HepG2 (cell line): ENCODE results near the gene ANLN. TPM values are rescaled to one million over a fixed set of nuclear protein-coding genes. Genes with fewer than 3 reads are reported as not detected.

Source experiments
- ARID5B ChIP-seq: IDR thresholded peaks from 2 replicates; pipeline ENCODE4 v1.4.0; 2020; ENCODE audit warnings: mild to moderate bottlenecking, missing genetic modification reagents
- HDAC1 ChIP-seq: sonication (generic); formaldehyde crosslinking; IDR thresholded peaks from 2 replicates; pipeline ENCODE4 v1.5.1; 2020; ENCODE audit warnings: mild to moderate bottlenecking, missing genetic modification reagents
- HNF4A ChIP-seq: sonication (generic); formaldehyde crosslinking; IDR thresholded peaks from 2 replicates; pipeline ENCODE4 v1.4.0; 2020; ENCODE audit warnings: missing genetic modification reagents
- NONO ChIP-seq, 2 experiments: fragments of 450-650 bp in 1 of 2; sonication (generic) in 1 of 2; formaldehyde crosslinking in 1 of 2; IDR thresholded peaks in 1 of 2; conservative IDR thresholded peaks in 1 of 2; 2 replicates each; pipeline versions ENCODE4 v1.6.1 to v1.8.0; 2017 to 2022; ENCODE audit warnings: mild to moderate bottlenecking in 1 of 2, missing genetic modification reagents in 1 of 2, moderate library complexity in 1 of 2
- NR2F1 ChIP-seq, 2 experiments: fragments of 450-650 bp in 1 of 2; formaldehyde crosslinking in 1 of 2; IDR thresholded peaks; 2 replicates each; pipeline versions ENCODE4 v1.5.0 to v1.6.1; 2016 to 2020; ENCODE audit warnings: mild to moderate bottlenecking in 1 of 2, missing compliant biosample characterization in 1 of 2, missing genetic modification reagents in 1 of 2, moderate library complexity in 1 of 2
- RXRB ChIP-seq: IDR thresholded peaks from 2 replicates; pipeline ENCODE4 v1.6.1; 2016; ENCODE audit warnings: borderline replicate concordance, missing genetic modification reagents, missing compliant biosample characterization
- ZBTB40 ChIP-seq, 2 experiments: fragments of 450-650 bp in 1 of 2; sonication (generic) in 1 of 2; formaldehyde crosslinking in 1 of 2; IDR thresholded peaks; 2 replicates each; pipeline versions ENCODE4 v1.6.1 to v1.8.0; 2016 to 2022; ENCODE audit warnings: antibody characterized with exemption in 1 of 2, mild to moderate bottlenecking in 1 of 2, missing genetic modification reagents in 1 of 2
- ZMYM4 ChIP-seq: sonication (generic); formaldehyde crosslinking; IDR thresholded peaks from 2 replicates; pipeline ENCODE4 v1.8.1; 2023; ENCODE audit warnings: mild to moderate bottlenecking, missing genetic modification reagents
- ZNF143 ChIP-seq: sonication (generic); formaldehyde crosslinking; IDR thresholded peaks from 2 replicates; pipeline ENCODE4 v1.4.0; 2020; ENCODE audit warnings: missing genetic modification reagents
- ZNF768 ChIP-seq: sonication (generic); formaldehyde crosslinking; IDR thresholded peaks from 2 replicates; pipeline ENCODE4 v1.4.0; 2020; ENCODE audit warnings: missing genetic modification reagents
- ZNF772 ChIP-seq: sonication (generic); formaldehyde crosslinking; IDR thresholded peaks from 2 replicates; pipeline ENCODE4 v1.5.0; 2020; ENCODE audit warnings: mild to moderate bottlenecking, missing genetic modification reagents
- polyA plus RNA-seq, 8 experiments: library from polyadenylated mRNA; depleted of rRNA in 3 of 8; stranded (reverse) in 7 of 8; unstranded in 1 of 8; fragments of >200 nt; fragmentation: Illumina TruSeq in 4 of 8; extraction: Trizol in 4 of 8; gene quantifications; 2 replicates each; pipeline versions ENCODE4 v1.2.1 to v1.2.3, GENCODE V29; 2011 to 2016; ENCODE audit warnings: low read depth in 4 of 8, missing spikeins in 1 of 8, mixed read lengths in 1 of 8; ENCODE audit not compliant: insufficient read depth in 1 of 8
- total RNA-seq, 5 experiments: library from RNA; depleted of rRNA; stranded (reverse); fragments of >200 nt; fragmentation: Illumina TruSeq; extraction: Trizol; gene quantifications; 2 replicates each; pipeline ENCODE4 v1.2.3, GENCODE V29; 2016; ENCODE audit warnings: low read depth in 1 of 5

Gene ANLN
- total and polyA plus RNA-seq, 2 of the 13 experiments (the other 11 are each of a cell fraction or from before 2014, with no cell fraction given) = 20.0 to 72.0 TPM

- TF ChIP-seq ARID5B (peak; percentile 44; the same call in 1 of the 2 replicates), ZMYM4 (peak; percentile 47), RXRB (CRISPR knock-in tag) (peak; percentile 44; the same call in 1 of the 2 replicates), ZNF143 (CRISPR knock-in tag) (no peak), NONO (IDR thresholded peaks at IDR 0.05) (no peak), NONO (CRISPR knock-in tag; conservative IDR thresholded peaks at IDR 0.05) (0 out of 2 replicates have a peak, but pooled peaks have one; percentile 30), ZNF772 (CRISPR knock-in tag) (0 out of 2 replicates have a peak, but pooled peaks have one; percentile 45), HDAC1 (CRISPR knock-in tag) (peak; percentile 43), ZNF768 (no peak), HNF4A (CRISPR knock-in tag) (peak; percentile 97), ZBTB40 (IDR thresholded peaks at IDR 0.05) (no peak), ZBTB40 (CRISPR knock-in tag; IDR thresholded peaks at IDR 0.05) (0 out of 2 replicates have a peak, but pooled peaks have one; percentile 32), NR2F1 (CRISPR knock-in tag; IDR thresholded peaks at IDR 0.05) (peak; percentile 20 to 46; a peak in 1 of 4 replicates)
Measured at GRCh38 chr7:36460811-36461429, 71.3 kb downstream of the ANLN start (continued).
